ENCODE results near the gene MED20. TPM values are rescaled to one million over a fixed set of nuclear protein-coding genes. Genes with fewer than 3 reads are reported as not detected.

Gene MED20
- total RNA-seq, 1 experiment from 2014 or later: 26.4 TPM

DNA sequence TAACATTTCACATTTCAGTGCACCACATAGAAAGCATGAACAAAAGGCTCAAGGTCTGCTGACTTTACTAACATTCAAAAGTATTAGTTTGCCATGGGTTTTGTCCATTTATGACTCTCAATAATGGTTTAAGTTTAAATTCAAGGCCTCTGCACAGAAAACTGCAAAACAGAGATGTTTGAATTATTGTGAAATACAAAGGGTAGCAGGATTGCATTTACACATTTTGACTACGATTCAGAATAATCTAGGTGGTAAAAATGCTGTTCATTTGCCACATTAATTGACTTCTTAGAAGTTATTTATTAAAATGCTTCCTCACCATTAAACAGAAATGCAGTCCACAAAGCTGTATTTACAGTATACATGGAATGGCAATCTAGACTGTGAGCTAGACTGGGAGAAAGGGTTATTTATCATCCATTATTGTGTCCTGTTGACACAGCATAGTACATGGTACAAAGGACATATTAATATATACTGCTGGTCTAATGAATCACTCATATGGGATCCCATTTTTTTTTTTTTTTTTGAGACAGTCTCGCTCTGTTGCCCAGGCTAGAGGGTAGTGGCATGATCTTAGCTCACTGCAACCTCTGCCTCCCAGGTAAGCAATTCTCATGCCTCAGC, 43.8 kb downstream of the MED20 start:
- ChIA-PET RAD21 (ENCODE audit: low non-redundant PET in 1 of 2, low total read pairs in 2 of 2, uncharacterized antibody in 2 of 2, unreplicated experiment in 2 of 2) (no interaction called here), POLR2A (no interaction called here), CTCF (no interaction called here)
- Histone ChIP-seq H3K4me1 (ENCODE audit: control insufficient read depth in 1 of 2, insufficient read depth in 2 of 2, low read length in 2 of 2) (no peaks in the 10 kb centered on the region), H3K79me2 (ENCODE audit: insufficient read depth, low read length) (no peaks in the 10 kb centered on the region), H3K27ac (ENCODE audit: low read depth, low read length) (no peak overlapping the region), H3K27me3 (ENCODE audit: insufficient read depth, low read length) (no peaks in the 10 kb centered on the region), H3K9ac (ENCODE audit: low read length) (no peak overlapping the region), H3K4me3 (replicated peaks in 1 of 2; ENCODE audit: low read depth in 1 of 2, low read length in 2 of 2) (no peak overlapping the region), H4K20me1 (ENCODE audit: insufficient read depth) (no peaks in the 10 kb centered on the region), H3K4me2 (ENCODE audit: low read length) (no peak overlapping the region), H2AFZ (ENCODE audit: low read depth, low read length, poor library complexity, severe bottlenecking) (no peak overlapping the region), H3K9me3 (ENCODE audit: control insufficient read depth in 1 of 2, insufficient read depth in 1 of 2, low read depth in 1 of 2, low read length in 2 of 2) (no peaks in the 10 kb centered on the region), H3K9me2 (ENCODE audit: insufficient read depth) (no peaks in the 10 kb centered on the region), H3K36me3 (ENCODE audit: control insufficient read depth in 1 of 2, insufficient read depth in 2 of 2, low read length in 2 of 2) (no peaks in the 10 kb centered on the region)
- TF ChIP-seq, protein P1, sequence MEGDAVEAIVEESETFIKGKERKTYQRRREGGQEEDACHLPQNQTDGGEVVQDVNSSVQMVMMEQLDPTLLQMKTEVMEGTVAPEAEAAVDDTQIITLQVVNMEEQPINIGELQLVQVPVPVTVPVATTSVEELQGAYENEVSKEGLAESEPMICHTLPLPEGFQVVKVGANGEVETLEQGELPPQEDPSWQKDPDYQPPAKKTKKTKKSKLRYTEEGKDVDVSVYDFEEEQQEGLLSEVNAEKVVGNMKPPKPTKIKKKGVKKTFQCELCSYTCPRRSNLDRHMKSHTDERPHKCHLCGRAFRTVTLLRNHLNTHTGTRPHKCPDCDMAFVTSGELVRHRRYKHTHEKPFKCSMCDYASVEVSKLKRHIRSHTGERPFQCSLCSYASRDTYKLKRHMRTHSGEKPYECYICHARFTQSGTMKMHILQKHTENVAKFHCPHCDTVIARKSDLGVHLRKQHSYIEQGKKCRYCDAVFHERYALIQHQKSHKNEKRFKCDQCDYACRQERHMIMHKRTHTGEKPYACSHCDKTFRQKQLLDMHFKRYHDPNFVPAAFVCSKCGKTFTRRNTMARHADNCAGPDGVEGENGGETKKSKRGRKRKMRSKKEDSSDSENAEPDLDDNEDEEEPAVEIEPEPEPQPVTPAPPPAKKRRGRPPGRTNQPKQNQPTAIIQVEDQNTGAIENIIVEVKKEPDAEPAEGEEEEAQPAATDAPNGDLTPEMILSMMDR (IDR thresholded peaks at IDR 0.05 in 2 of 3, conservative IDR thresholded peaks at IDR 0.05 in 1 of 3; ENCODE audit: borderline replicate concordance in 1 of 3, insufficient read depth in 1 of 3, low read depth in 2 of 3, low read length in 2 of 3): no peak
- TF ChIP-seq EZH2phosphoT487 (IDR thresholded peaks at IDR 0.05; ENCODE audit: borderline replicate concordance): no peak
- TF ChIP-seq EZH2 (IDR thresholded peaks at IDR 0.05): no peak
- no peak for TF ChIP-seq POLR2AphosphoS5 (IDR thresholded peaks at IDR 0.05; ENCODE audit: low read depth, low read length)
- no peak for TF ChIP-seq JUND (IDR thresholded peaks at IDR 0.05)
- TF ChIP-seq RAD21 (IDR thresholded peaks at IDR 0.05; ENCODE audit: low read depth): no peak
- TF ChIP-seq, protein P2, sequence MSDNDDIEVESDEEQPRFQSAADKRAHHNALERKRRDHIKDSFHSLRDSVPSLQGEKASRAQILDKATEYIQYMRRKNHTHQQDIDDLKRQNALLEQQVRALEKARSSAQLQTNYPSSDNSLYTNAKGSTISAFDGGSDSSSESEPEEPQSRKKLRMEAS (IDR thresholded peaks at IDR 0.05): no peak
- TF ChIP-seq, protein P3, sequence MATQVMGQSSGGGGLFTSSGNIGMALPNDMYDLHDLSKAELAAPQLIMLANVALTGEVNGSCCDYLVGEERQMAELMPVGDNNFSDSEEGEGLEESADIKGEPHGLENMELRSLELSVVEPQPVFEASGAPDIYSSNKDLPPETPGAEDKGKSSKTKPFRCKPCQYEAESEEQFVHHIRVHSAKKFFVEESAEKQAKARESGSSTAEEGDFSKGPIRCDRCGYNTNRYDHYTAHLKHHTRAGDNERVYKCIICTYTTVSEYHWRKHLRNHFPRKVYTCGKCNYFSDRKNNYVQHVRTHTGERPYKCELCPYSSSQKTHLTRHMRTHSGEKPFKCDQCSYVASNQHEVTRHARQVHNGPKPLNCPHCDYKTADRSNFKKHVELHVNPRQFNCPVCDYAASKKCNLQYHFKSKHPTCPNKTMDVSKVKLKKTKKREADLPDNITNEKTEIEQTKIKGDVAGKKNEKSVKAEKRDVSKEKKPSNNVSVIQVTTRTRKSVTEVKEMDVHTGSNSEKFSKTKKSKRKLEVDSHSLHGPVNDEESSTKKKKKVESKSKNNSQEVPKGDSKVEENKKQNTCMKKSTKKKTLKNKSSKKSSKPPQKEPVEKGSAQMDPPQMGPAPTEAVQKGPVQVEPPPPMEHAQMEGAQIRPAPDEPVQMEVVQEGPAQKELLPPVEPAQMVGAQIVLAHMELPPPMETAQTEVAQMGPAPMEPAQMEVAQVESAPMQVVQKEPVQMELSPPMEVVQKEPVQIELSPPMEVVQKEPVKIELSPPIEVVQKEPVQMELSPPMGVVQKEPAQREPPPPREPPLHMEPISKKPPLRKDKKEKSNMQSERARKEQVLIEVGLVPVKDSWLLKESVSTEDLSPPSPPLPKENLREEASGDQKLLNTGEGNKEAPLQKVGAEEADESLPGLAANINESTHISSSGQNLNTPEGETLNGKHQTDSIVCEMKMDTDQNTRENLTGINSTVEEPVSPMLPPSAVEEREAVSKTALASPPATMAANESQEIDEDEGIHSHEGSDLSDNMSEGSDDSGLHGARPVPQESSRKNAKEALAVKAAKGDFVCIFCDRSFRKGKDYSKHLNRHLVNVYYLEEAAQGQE (IDR thresholded peaks at IDR 0.05; ENCODE audit: low read depth): no peak
- TF ChIP-seq TCF7L2 (IDR thresholded peaks at IDR 0.05; ENCODE audit: borderline replicate concordance, extremely low read depth, insufficient read depth, insufficient read length): no peak
- intact Hi-C loops (cut with micrococcal nuclease): no loop called here
- DNase-seq (ENCODE audit: low read depth, low spot score) (no peak), ATAC-seq (no peak)
- no TSS peak for BruUV-seq (replicated peaks)
